HG03064 (cell line): ENCODE data around the gene PYHIN1.

Experiments
- ATAC-seq: cut with Tn5 transposase; IDR thresholded peaks from one replicate; pipeline ENCODE4 v1.9.1; 2021; ENCODE audit warnings: low read depth; ENCODE audit not compliant: unreplicated experiment

The PYHIN1 gene

DNA sequence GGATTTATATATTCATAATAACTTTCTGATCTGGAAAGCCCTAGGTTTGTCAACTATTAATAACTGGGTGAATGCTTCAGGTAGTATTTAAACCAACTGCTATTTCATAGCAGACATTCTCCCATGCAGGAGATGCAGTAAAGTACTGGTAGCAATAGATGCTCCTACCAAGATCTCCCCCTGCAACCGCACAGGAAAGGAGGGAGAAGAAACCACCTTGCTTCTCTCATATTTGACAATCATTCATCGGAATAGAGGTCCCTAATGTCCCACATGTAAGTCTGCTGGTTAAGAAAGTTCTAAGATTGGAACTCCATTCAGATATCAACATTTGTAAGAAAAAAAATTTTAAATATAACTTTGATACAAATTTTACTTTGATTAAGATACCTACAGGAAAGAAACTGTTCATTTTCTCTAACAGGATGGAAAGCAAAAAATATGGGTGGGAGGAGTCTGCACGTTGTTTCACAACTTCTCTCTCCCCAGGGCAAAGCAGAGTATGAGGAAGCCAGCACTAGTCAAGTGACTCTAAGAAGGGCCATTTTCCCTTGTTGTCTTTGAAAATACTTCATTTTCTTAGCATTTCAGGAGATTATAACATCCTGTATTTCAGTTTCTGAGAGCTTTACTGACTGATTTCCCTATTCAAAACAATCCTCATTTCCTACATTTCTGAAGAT lies at the start of gene PYHIN1:
PYHIN1 (plus strand) TSS at position 498 of the 683 bp plus-strand sequence. CDS start 5,359 bp downstream, outside the sequence.
- no peak for ATAC-seq

DNA sequence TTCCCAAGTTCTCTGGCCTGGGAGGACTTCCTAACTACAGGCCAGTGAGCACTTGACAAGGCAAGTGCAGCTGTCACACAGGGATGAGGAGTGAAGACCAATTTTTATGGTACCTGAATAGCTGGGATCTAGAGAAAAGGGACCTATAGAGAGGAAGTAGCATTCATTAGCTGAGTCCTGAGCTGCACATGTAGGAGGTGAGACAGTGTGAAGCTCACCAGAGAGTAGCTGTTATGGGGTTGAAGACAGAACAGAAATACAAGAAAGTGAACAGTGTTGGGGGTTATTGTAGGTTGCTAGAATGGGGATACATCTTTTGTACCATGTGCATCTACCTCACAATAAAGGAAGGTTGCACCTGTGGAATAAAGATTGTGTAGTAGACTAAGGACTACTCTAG lies 37.7 kb upstream of the PYHIN1 start:
- ATAC-seq, result no peak

DNA sequence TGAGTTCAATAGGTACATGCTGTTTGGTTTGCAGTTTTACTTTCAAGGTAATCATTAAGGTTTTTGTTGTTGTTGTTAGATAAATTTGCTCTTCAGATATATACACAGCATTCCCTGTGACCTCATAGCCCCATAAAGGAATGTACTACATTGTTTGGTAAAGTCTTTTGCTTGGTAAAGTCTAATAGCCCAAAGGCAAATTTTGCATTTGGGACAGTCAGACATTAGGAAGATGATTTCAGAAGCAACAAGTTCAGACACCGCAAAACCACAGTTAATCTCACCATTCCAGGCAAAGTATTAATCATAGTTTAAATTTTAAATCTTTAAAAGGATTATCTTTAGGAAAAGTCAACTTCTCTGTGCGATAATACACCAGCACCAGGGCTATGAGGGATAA lies 32.6 kb upstream of the PYHIN1 start:
- ATAC-seq, result no peak

DNA sequence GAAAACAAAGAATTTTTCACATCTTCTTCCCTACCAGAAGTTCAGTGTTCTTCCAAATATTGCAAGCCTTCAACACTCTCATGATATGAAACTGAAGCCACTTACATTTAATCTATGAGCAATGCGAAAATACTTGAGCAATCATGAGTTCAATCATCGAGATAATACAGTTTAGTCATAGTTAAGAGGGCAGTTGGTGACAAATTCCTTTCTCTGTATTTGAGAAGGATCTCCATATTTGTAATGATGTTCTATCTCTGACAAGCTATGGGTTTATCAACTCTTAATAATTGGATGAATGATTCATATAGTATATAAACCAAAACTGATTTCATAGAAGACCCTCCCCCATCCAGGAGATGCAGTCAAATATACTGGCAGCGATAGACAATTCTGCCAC lies 29.7 kb upstream of the PYHIN1 start:
- ATAC-seq, result no peak

DNA sequence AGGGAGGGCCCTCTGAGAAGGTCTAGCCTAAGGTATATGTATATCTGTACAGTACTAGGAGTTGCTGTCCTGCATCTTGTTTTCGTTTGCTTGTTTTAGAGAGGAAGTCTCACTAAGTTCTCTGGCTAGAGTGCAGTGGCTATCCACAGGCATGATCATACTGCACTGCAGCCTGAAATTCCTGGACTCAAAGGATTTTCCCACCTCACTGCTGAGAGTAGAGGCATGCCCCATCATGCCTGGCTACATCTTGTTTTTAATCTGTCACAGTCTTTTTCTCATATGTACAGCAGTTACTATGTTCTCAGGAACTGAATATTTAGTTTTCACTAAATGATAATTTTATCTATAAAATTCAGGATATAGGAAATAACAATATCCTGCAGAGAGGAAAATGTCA lies 15.3 kb upstream of the PYHIN1 start:
- ATAC-seq, result no peak

DNA sequence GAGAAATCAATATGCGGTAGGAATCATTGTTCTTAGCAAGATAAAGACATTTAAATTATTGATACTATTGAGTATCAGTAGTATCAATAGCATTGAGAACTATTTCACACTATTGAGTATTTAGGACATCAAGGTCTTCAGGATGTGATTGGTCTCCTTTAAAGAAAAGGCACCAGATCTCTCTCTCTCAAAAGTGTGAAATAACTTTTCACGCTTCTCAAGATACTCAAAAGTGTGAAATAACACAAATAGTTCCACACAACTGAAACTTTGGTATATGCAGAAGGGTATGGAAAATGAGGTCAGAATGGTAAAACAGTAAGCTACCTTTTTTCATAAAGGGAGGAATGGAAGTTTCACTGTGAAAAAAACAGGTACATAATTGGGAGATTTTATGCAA lies 6.7 kb upstream of the PYHIN1 start:
- no peak for ATAC-seq

DNA sequence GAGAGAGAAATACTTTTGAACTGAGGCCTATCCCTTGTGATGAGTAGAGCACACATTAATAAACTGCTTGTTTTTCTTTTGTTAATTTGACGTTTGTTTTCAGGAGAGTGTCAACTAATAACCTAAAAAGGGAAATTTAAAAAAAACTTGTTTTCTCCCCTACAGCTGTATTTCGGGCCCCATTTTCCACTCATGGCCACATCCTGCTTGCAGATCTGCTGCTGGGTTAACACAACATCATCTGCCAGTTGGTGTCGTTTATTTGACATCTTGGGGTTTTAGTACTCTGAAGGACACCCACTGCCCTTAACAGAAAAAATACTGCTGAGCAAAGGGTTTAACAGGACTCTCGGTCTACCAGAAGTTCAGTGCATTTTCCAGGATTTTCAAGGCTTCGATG lies 848 bp upstream of the PYHIN1 start:
- no peak for ATAC-seq

DNA sequence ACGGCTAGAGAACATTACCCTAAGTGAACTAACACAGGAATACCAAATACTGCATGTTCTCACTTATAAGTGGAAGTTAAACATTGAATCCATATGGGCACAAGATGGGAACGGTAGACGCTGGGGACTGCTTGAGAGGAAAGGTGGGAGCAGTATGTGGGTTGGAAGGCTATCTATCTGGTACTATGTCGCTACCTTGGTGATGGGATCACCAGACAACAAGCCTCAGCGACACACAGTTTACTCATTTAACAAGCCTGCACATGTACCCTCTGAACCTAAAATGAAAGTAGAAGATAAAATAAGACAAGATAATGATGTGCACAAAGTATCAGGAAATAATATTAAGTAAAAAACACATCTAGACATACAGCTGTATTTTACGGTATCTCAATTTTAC lies 819 bp downstream of the PYHIN1 start:
- ATAC-seq, result no peak

DNA sequence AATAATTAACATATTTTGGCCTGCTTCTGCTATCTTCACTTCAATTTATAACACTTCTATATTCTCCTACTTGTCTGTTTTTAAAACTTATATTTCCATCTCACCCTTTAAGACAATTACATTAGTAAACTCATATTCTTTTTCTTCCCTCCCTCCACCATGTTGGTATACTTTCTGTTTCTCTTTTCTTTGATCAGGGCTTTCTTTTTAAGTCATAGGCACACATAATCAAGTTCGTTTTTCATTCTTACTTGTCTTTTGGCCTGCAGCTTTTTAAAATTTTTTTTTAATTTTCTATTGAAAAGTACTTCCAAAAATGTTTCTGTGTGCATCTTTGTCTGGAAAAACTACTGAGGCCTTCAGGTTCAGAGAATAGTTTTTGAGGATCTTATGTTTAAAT lies 2.3 kb downstream of the PYHIN1 start:
- no peak for ATAC-seq

DNA sequence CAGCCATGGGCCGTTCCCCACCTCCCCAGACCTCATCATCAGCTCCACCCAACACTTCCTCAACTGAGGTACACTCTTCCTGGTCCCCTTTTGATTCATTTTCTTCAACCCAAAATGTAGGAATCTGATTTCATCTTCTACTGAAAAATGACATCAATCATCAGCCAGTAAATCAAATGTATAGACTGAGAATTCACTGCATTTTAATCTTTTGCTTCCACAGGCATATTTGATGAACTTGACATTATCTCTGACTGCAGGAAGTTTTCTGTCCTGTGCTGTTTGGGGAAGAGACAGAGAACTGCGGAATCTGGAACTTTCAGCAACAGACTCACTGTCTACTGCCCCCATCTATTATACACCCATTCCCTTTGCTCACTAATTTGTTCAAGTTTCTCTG lies 7.8 kb downstream of the PYHIN1 start:
- no peak for ATAC-seq

DNA sequence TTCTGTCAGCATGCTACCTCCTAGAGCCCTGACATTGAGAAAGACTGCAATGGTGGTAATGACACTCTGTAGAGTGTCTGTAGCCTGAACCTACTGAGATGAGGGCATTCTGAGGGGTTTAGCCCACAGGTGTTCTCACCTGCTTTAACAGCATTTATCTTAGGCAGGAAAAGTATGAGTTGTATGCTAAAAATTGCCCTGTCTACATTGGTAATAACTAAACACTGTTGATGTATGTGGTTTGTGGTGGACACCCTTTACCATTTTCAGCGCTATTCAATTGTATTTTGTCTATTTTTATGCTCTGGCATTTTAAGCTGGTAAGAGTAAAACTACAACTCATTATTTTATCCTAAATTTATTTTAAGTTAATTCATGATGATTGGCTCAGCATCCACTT lies 10.0 kb downstream of the PYHIN1 start:
- ATAC-seq, result no peak

DNA sequence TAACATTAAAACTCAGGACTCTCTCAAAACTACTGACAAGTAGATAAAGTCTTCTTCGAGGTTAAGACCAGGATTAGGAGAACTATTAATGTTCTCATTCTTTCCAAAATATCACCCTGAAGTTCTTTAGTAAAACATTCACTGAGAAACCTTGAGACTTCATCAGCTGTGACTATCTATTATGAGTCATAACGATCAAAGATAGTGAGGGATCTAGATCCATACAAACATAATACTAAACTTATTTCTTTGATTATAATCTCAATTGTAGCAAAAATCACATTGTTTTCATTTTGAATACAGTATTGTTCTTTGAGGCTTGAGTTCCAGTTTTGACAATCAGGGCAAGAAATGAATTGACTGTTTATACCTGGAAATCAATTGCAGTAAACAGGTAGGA lies 11.1 kb downstream of the PYHIN1 start:
- ATAC-seq, result no peak

DNA sequence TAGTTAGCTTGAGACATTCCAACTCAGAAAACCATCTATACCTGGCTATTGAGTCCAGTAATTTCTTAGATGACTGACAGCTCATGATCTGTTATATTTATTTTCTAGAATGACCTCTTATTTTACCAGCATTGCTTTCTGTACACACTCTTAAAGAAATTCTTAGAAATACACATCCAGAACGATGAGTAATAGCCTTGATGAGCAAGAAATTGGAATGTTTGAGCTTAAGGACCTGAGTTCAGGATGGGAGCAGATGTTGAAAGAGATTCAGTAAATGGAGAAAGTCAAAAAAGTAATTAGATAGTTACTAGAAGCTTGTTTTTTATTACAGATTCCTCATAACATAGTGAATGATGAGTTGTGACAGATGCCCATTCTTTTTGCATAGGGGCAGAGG lies 11.7 kb downstream of the PYHIN1 start:
- ATAC-seq, result no peak

DNA sequence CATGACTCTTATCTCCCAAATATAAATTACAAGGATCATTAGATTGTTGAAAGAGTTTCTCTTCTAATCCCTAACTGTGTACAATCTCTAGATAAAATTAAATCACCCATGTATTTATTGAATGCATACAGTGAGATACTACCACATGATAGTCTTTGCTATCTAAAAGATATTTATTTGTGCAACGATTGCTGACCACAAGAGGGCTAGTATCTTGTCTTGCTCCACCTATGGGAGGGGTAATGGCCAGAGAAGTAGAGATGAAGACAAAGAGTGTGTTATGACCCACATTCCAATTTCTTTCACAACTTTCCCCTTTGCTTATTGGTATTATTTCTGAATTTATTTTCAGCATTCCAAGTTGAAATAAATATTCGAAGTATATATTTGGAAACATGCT lies 13.7 kb downstream of the PYHIN1 start:
- ATAC-seq, result no peak

DNA sequence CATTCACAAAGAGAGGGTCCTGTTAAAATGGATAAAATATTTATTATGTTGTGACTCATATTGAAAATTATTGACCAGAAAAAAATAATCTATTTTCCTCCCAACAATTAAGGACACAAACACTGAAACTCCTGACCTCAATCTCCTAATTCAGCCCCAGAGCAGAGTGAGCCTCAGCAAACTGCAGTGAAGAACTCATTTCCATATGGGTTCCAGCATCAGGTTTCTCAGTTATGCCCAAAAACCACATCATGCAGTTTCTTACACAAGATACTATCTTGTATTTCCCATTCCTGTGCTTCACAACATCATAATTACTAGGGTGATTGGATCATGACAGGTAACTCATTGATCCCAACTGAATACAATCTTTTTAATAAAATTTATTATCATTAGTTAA lies 15.4 kb downstream of the PYHIN1 start:
- ATAC-seq, result no peak

DNA sequence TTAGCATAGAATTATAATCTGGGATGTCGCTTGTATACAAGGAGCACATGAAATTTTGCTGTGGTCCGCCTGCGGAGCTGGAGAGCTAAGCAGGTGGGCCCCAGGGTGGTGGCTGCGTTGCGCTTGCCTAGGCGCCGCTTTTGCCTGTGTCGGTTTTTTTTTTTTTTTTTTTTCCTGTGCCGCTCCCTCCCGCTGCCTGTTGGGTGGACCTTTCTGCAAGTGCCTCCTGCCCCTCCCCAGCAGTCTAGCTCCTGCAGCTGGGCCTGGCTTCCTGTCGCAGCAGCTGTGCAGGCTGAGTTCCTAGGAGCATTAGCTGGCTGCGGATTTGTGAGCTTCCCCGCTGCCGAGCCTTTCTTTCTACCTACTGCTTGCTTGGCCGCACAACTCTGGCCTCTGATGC lies 20.6 kb downstream of the PYHIN1 start:
- ATAC-seq, result no peak

DNA sequence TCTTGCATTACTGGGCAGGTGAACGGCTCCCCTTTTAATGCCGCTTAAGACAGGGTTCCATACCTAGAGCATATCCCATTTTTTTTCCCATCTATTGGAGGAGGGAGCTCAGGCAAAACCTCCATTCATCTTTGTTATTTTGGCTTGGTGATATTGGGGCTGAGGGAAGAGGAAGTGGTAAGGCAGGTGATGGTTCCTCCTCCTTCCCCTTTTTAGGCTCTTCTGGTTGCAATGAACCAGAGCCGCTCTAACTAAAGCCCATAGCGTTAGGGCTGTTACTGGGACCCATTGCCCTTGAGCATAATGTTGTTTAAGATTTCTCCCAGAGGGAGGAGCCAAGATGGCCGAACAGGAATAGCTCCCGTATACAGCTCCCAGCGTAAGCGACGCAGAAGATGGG lies 21.1 kb downstream of the PYHIN1 start:
- ATAC-seq, result no peak

DNA sequence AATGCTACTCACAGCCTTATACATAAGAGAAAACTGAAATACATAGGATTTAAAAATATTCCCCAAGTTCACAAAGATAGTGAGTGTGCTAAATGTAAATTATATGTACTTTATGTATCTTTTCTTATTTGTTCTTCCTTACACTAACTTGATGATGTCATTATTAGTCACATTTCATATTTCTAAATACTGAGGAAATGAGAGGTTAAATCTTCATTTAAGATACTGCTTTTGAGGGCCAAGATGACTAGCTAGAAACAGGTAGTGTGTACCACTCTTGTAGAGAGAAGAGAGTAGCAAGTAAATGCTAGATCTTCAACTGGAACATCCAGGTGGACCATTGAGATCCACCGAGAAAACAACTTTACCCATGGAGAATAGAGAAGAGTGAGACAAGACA lies 29.8 kb downstream of the PYHIN1 start:
- no peak for ATAC-seq

DNA sequence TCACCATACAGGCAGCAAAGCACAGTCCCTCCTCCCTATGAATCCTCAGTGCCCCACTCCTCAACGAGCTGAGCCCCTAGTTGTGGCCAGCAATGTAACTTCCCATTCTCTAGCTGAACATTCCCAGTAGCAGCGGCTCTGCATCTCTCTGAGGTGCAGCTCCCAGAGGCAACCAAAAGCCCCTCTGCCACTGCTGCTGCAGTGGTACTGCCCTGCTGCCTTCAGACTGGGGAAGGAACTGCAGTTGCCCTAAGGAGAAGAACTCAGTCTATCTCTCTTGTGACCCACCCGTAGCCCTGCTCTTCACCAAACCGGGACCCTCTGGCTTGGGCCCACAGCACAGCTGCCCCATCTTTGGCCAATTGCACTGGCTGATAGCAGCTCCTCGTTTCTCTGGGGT lies 31.6 kb downstream of the PYHIN1 start:
- no peak for ATAC-seq

DNA sequence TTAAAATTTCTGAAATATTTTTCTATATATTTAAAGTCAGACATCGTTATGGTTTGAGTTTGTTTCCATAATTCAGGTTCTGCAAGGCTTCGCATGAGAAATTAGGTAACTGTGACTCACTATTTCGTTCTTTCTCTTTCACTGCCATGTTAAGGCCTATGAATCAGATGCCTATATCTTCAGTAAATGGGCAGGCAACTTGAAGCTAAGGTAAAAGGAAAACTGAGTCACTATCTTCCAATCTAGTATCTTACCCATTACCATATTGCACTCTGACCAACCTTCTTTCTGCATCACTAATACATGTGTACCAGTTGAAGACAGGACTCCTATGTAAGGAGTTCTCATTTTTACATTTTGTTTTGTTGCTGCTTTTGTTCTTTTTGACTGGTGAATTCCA lies 37.8 kb downstream of the PYHIN1 start:
- ATAC-seq, result no peak

DNA sequence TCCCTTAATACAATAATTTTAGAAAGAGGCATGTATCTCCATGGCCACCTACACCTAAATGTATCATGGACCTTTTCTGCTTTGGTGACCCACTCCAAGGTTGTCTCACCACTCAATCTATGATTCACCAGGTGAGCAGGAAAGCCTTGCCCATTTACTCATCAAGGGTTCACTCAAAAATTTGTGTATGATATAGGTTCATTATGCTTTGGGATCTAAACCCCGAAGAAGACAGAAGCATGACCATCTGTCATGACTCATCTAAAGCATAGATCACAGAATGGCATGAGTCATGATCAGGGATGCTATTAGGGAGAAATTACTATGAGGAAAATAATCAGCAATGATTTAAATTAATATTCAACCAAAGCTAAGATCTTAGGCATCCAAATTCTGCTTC lies 38.5 kb downstream of the PYHIN1 start:
- ATAC-seq, result no peak

DNA sequence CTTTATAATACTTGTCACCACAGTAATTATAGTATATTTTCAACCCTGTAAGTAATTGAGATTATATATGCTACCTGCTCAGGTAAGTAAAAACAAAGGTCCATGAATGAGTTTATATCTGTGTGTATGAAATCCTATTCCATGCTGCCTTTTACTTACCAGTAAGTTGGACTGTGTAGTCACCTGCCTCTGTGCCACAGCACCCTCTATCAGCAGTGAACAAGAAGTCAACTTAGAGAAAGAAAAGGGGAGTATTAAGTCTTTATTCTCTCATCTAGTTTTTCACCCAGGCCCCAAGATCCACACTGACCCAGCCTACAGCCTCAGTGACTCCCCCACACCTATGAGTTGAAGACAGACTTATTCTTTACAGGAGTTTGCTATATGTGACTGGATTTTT lies 41.5 kb downstream of the PYHIN1 start:
- ATAC-seq, result no peak

DNA sequence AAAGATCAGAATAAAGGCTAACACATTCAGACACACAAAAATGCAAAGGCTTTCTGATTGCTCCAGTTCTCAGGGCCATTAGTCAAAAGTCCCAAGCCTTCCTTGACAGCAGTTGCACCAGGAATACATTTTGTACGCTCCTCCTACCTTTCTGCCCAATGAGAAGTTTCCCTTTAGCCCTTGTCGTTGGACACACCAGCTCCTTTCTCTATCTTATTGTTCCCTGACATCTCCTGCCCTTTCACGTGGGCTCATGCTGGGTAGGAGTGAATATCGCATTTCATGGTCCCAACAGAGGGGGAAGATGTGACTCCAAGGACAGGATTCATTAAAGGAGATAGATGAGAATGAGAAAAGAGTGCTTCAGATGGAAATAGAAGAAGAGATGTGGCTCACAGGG lies 44.9 kb downstream of the PYHIN1 start:
- no peak for ATAC-seq
